Ramos (cell line): ENCODE measurements around the gene ARPIN.

ENCODE experiments used
- in situ Hi-C: fragments of 300-500 bp; cut with MboI; formaldehyde crosslinking; loops from one replicate; pipeline ENCODE4 v1.14.3; 2022; ENCODE audit warnings: low sequenced_read_pairs; ENCODE audit not compliant: unreplicated experiment

The ARPIN gene

GRCh38 chr15:89852342-89852995 lies 60.3 kb downstream of the ARPIN start:
- in situ Hi-C loops, result no loop called here

- in situ Hi-C loops, result no loop called here
Observed at GRCh38 chr15:89851673-89852341, 60.9 kb downstream of the ARPIN start.

- in situ Hi-C loops, result no loop called here
Observed at GRCh38 chr15:89848970-89849292, 63.8 kb downstream of the ARPIN start.

- in situ Hi-C loops, result no loop called here
Observed at GRCh38 chr15:89847101-89847500, 65.7 kb downstream of the ARPIN start.

- in situ Hi-C loops, result no loop called here
Observed at GRCh38 chr15:89845305-89845893, 67.4 kb downstream of the ARPIN start.
